ENCODE measurements around the gene CAPN11.

- TF ChIP-seq REST (IDR thresholded peaks at IDR 0.05; ENCODE audit: insufficient replicate concordance, low read depth) (no peak), CTCF (IDR thresholded peaks at IDR 0.05; ENCODE audit: insufficient read depth, low read length) (no peak), POLR2AphosphoS5 (IDR thresholded peaks at IDR 0.05; ENCODE audit: low read depth) (no peak), SPI1 (IDR thresholded peaks at IDR 0.05; ENCODE audit: borderline replicate concordance, low read depth) (no peak)
These were observed 24.5 kb upstream of the CAPN11 start for GRCh38 chr6:44133981-44134711.

Measured in HL-60 (cell line).